SK-N-SH treated with all-trans-retinoic acid at 6 μM for 48 hours (cell line): ENCODE results near the gene STOML3.

ENCODE experiments used
- ATAC-seq: fragments of 200-7000 bp; cut with Tn5 transposase; 3 replicates; pipeline ENCODE4 v1.9.1; 2020; ENCODE audit warnings: mild to moderate bottlenecking, moderate library complexity
- ARNTL ChIP-seq: fragments of 450-650 bp; formaldehyde crosslinking; IDR thresholded peaks from 2 replicates; pipeline ENCODE4 v1.5.0; 2020; ENCODE audit warnings: low read depth, mild to moderate bottlenecking, moderate library complexity, borderline replicate concordance
- BACH2 ChIP-seq: fragments of 250-450 bp; sonication (Bioruptor Pico); IDR thresholded peaks from 2 replicates; pipeline ENCODE4 v1.9.0; 2021; ENCODE audit warnings: mild to moderate bottlenecking, borderline replicate concordance
- GLIS3 ChIP-seq: fragments of 250-450 bp; sonication (Bioruptor Pico); IDR thresholded peaks from 2 replicates; pipeline ENCODE4 v1.5.0; 2020; ENCODE audit warnings: mild to moderate bottlenecking, moderate library complexity
- ISL1 ChIP-seq: fragments of 250-450 bp; sonication (Bioruptor Pico); IDR thresholded peaks from 2 replicates; pipeline ENCODE4 v2.1.2; 2022; ENCODE audit warnings: mild to moderate bottlenecking, moderate library complexity
- OSR1 ChIP-seq: fragments of 250-450 bp; sonication (Bioruptor Pico); IDR thresholded peaks from 2 replicates; pipeline ENCODE4 v1.8.0; 2022; ENCODE audit warnings: moderate library complexity, mild to moderate bottlenecking, inconsistent platforms
- PPARA ChIP-seq: fragments of 250-450 bp; sonication (Bioruptor Pico); IDR thresholded peaks from 2 replicates; pipeline ENCODE4 v1.5.0; 2020; ENCODE audit warnings: mild to moderate bottlenecking, borderline replicate concordance
- RARB ChIP-seq: fragments of 250-450 bp; sonication (Bioruptor Pico); IDR thresholded peaks from 2 replicates; pipeline ENCODE4 v1.8.0; 2021; ENCODE audit warnings: mild to moderate bottlenecking, moderate library complexity
- TCF4 ChIP-seq: fragments of 250-450 bp; sonication (Bioruptor Pico); IDR thresholded peaks from 2 replicates; pipeline ENCODE4 v1.8.0; 2021; ENCODE audit warnings: mild to moderate bottlenecking, moderate library complexity, borderline replicate concordance
- ZC3H10 ChIP-seq: fragments of 250-450 bp; sonication (Bioruptor Pico); IDR thresholded peaks from 2 replicates; pipeline ENCODE4 v1.5.1; 2021; ENCODE audit warnings: mild to moderate bottlenecking, moderate library complexity
- ZFP3 ChIP-seq: fragments of 250-450 bp; sonication (Bioruptor Pico); IDR thresholded peaks from 2 replicates; pipeline ENCODE4 v1.5.0; 2020; ENCODE audit warnings: mild to moderate bottlenecking, moderate library complexity
- ZFP30 ChIP-seq: fragments of 450-650 bp; formaldehyde crosslinking; IDR thresholded peaks from 2 replicates; pipeline ENCODE4 v1.5.0; 2022; ENCODE audit warnings: mild to moderate bottlenecking, moderate library complexity
- ZNF70 ChIP-seq: fragments of 450-650 bp; formaldehyde crosslinking; IDR thresholded peaks from 2 replicates; pipeline ENCODE4 v1.5.0; 2020; ENCODE audit warnings: mild to moderate bottlenecking, moderate library complexity
- ZNF8 ChIP-seq: fragments of 450-650 bp; formaldehyde crosslinking; IDR thresholded peaks from 2 replicates; pipeline ENCODE4 v1.5.0; 2020; ENCODE audit warnings: mild to moderate bottlenecking, moderate library complexity
- TF ChIP-seq, protein P1 (sequence below): fragments of 250-450 bp; sonication (Bioruptor Pico); IDR thresholded peaks from 2 replicates; pipeline ENCODE4 v1.8.0; 2020; ENCODE audit warnings: mild to moderate bottlenecking, moderate library complexity, borderline replicate concordance
- TF ChIP-seq, protein P2 (sequence below): fragments of 250-450 bp; sonication (Bioruptor Pico); IDR thresholded peaks from 2 replicates; pipeline ENCODE4 v1.5.0; 2020; ENCODE audit warnings: mild to moderate bottlenecking, moderate library complexity
- TF ChIP-seq, protein P3 (sequence below): fragments of 250-450 bp; sonication (Bioruptor Pico); IDR thresholded peaks from 2 replicates; pipeline ENCODE4 v1.8.0; 2021; ENCODE audit warnings: low read depth, mild to moderate bottlenecking, moderate library complexity, borderline replicate concordance

STOML3 gene

DNA sequence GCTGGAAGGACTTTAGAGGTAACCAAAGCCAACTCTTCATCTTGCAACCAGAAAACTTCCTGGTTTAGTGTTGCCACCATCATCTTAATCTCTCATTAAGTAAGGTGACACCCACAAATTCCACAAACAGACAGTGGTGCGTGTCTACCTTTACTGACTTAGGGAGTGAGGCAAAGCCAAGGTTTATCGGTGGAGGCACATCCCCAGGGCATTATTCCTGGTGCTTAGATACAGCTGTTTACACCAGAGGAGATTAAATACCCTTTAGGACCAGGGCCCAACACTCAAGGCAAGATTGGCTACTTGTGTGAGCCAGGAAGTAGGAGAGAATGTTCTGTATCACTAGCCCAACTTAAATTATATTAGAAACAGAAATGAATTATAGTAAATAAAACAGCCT, 9.5 kb downstream of the STOML3 start (continued):
- TF ChIP-seq ZFP30 (CRISPR knock-in tag), result no peak

DNA sequence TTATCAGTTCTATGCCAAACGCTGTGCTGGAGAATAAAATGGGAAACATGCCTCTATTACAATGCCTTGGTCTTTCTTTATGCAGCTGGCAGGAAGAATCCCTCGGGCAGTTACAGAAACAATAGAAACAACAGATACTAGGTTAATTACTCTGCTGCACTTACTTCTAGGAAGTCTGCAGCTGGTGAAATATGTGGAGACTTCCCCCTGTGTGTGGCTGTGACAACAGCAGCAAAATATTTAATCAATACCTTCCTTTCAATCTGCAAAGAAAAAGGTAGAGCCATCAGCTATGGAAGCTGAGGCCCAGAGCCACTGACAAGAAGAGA, 9.9 kb downstream of the STOML3 start:
- no peak; the same call in 2 of the 3 replicates for ATAC-seq
- TF ChIP-seq ZFP3 (no peak), PPARA (CRISPR knock-in tag) (no peak), ZFP30 (CRISPR knock-in tag) (no peak), ZC3H10 (CRISPR knock-in tag) (no peak), ISL1 (CRISPR knock-in tag) (no peak), GLIS3 (CRISPR knock-in tag) (no peak), ZNF70 (CRISPR knock-in tag) (no peak), BACH2 (CRISPR knock-in tag) (no peak), TCF4 (CRISPR knock-in tag) (no peak), OSR1 (CRISPR knock-in tag) (no peak)
- TF ChIP-seq, protein P1, sequence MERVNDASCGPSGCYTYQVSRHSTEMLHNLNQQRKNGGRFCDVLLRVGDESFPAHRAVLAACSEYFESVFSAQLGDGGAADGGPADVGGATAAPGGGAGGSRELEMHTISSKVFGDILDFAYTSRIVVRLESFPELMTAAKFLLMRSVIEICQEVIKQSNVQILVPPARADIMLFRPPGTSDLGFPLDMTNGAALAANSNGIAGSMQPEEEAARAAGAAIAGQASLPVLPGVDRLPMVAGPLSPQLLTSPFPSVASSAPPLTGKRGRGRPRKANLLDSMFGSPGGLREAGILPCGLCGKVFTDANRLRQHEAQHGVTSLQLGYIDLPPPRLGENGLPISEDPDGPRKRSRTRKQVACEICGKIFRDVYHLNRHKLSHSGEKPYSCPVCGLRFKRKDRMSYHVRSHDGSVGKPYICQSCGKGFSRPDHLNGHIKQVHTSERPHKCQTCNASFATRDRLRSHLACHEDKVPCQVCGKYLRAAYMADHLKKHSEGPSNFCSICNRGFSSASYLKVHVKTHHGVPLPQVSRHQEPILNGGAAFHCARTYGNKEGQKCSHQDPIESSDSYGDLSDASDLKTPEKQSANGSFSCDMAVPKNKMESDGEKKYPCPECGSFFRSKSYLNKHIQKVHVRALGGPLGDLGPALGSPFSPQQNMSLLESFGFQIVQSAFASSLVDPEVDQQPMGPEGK (CRISPR knock-in tag), result no peak

DNA sequence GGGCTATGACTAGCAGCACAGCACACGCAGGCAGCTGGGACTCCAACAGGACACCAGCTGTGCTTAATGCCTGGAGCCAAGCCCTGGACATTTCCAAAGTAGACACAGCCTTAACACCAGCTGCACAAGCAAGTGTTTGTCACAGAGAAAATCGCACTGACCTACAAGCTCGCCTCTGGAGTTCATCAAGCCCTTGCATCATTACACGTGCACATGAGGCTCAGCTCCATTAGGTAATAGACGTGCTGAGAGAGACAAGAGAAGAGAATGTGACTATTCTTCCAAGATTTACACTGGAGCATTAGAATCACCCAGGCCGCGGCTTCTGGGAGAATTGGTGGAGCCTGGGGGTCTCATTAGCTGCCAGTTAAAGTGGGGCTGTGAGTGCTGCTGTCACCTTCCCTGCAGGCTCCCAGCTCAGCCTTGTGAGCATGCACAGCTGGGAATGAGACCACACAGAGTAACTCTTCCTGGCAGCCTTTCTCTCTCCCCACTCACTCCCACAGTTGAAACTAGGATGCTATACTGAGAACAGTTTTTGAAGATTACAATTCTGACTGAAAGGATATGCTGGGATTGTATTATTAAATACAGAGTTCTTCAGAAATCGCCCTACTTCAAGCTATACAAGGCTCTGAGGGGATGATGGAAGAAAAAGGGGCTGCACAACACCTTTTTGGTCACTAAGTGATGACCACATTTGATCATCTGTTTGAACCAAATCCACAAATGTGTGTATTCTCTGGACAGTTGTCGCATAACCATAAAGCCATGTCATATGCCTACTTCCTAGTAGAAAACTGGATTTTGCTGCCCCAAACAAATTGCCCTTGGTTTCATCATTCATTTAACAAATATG, 10.5 kb downstream of the STOML3 start:
- ATAC-seq, result peak; percentile 49; the same call in 1 of the 3 replicates

More for the DNA sequence above, 10.5 kb downstream of the STOML3 start:
- TF ChIP-seq, protein P2, sequence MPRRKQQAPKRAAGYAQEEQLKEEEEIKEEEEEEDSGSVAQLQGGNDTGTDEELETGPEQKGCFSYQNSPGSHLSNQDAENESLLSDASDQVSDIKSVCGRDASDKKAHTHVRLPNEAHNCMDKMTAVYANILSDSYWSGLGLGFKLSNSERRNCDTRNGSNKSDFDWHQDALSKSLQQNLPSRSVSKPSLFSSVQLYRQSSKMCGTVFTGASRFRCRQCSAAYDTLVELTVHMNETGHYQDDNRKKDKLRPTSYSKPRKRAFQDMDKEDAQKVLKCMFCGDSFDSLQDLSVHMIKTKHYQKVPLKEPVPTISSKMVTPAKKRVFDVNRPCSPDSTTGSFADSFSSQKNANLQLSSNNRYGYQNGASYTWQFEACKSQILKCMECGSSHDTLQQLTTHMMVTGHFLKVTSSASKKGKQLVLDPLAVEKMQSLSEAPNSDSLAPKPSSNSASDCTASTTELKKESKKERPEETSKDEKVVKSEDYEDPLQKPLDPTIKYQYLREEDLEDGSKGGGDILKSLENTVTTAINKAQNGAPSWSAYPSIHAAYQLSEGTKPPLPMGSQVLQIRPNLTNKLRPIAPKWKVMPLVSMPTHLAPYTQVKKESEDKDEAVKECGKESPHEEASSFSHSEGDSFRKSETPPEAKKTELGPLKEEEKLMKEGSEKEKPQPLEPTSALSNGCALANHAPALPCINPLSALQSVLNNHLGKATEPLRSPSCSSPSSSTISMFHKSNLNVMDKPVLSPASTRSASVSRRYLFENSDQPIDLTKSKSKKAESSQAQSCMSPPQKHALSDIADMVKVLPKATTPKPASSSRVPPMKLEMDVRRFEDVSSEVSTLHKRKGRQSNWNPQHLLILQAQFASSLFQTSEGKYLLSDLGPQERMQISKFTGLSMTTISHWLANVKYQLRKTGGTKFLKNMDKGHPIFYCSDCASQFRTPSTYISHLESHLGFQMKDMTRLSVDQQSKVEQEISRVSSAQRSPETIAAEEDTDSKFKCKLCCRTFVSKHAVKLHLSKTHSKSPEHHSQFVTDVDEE (CRISPR knock-in tag), result no peak
- TF ChIP-seq ISL1 (CRISPR knock-in tag), result no peak
- no peak for TF ChIP-seq ZNF70 (CRISPR knock-in tag)
- TF ChIP-seq, protein P3, sequence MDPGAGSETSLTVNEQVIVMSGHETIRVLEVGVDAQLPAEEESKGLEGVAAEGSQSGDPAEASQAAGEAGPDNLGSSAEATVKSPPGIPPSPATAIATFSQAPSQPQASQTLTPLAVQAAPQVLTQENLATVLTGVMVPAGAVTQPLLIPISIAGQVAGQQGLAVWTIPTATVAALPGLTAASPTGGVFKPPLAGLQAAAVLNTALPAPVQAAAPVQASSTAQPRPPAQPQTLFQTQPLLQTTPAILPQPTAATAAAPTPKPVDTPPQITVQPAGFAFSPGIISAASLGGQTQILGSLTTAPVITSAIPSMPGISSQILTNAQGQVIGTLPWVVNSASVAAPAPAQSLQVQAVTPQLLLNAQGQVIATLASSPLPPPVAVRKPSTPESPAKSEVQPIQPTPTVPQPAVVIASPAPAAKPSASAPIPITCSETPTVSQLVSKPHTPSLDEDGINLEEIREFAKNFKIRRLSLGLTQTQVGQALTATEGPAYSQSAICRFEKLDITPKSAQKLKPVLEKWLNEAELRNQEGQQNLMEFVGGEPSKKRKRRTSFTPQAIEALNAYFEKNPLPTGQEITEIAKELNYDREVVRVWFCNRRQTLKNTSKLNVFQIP (CRISPR knock-in tag), result no peak
- no peak for TF ChIP-seq ZFP30 (CRISPR knock-in tag)
- no peak for TF ChIP-seq ARNTL (CRISPR knock-in tag)
- TF ChIP-seq, protein P1 (CRISPR knock-in tag), result no peak
- TF ChIP-seq ZFP3, result no peak
- no peak for TF ChIP-seq ZNF8 (CRISPR knock-in tag)
- no peak for TF ChIP-seq RARB (CRISPR knock-in tag)
